H9 (cell line): ENCODE measurements around the gene C7orf25. TPM values are rescaled to one million over a fixed set of nuclear protein-coding genes. Genes with fewer than 3 reads are reported as not detected.

ENCODE experiments used
- DNase-seq: peaks from one replicate; pipeline ENCODE4 v3.0.0-alpha.2; 2017
- H2AFZ ChIP-seq: one replicate; pipeline ENCODE4 v1.6.1; 2013; ENCODE audit warnings: mild to moderate bottlenecking, low read length, control low read depth, moderate library complexity
- H2AK5ac ChIP-seq: 2 replicates; pipeline ENCODE4 v1.6.1; 2013; ENCODE audit warnings: low read length, control low read depth, mixed read lengths; ENCODE audit not compliant: insufficient read length
- H2BK120ac ChIP-seq: one replicate; pipeline ENCODE4 v1.6.1; 2013; ENCODE audit warnings: low read depth, mild to moderate bottlenecking, low read length, control low read depth, inconsistent platforms; ENCODE audit not compliant: poor library complexity, severe bottlenecking
- H2BK12ac ChIP-seq: 2 replicates; pipeline ENCODE4 v1.6.1; 2013; ENCODE audit warnings: low read length, control low read depth, mixed read lengths, low read depth; ENCODE audit not compliant: insufficient read length
- H2BK15ac ChIP-seq: 2 replicates; pipeline ENCODE4 v1.6.1; 2013; ENCODE audit warnings: low read depth, low read length, control low read depth
- H2BK20ac ChIP-seq: one replicate; pipeline ENCODE4 v1.6.1; 2013; ENCODE audit warnings: low read depth, mild to moderate bottlenecking, low read length, control low read depth, inconsistent platforms; ENCODE audit not compliant: poor library complexity, severe bottlenecking
- H2BK5ac ChIP-seq: 2 replicates; pipeline ENCODE4 v1.6.1; 2013; ENCODE audit warnings: low read length, control low read depth, mixed read lengths; ENCODE audit not compliant: insufficient read length
- H3K14ac ChIP-seq: 2 replicates; pipeline ENCODE4 v1.6.1; 2013; ENCODE audit warnings: low read length, control low read depth; ENCODE audit not compliant: insufficient read depth
- H3K18ac ChIP-seq: 2 replicates; pipeline ENCODE4 v1.6.1; 2013; ENCODE audit warnings: low read depth, mild to moderate bottlenecking, mixed read lengths, low read length, control low read depth; ENCODE audit not compliant: insufficient read length
- H3K23ac ChIP-seq: 2 replicates; pipeline ENCODE4 v1.6.1; 2013; ENCODE audit warnings: low read length, control low read depth, mixed read lengths, low read depth; ENCODE audit not compliant: insufficient read length
- H3K23me2 ChIP-seq: 2 replicates; pipeline ENCODE4 v1.6.1; 2013; ENCODE audit warnings: low read depth, mild to moderate bottlenecking, mixed read lengths, low read length, control low read depth; ENCODE audit not compliant: insufficient read length, poor library complexity, severe bottlenecking
- H3K27ac ChIP-seq: 2 replicates; pipeline ENCODE4 v1.5.1; 2013; ENCODE audit warnings: low read length, control low read depth, mixed read lengths, low read depth; ENCODE audit not compliant: insufficient read length
- H3K27me3 ChIP-seq: 2 replicates; pipeline ENCODE4 v1.6.1; 2013; ENCODE audit warnings: low read length, control low read depth, inconsistent platforms; ENCODE audit not compliant: insufficient read depth
- H3K4ac ChIP-seq: 2 replicates; pipeline ENCODE4 v1.6.1; 2013; ENCODE audit warnings: low read depth, mild to moderate bottlenecking, control low read depth, inconsistent platforms, low read length, moderate library complexity
- H3K4me1 ChIP-seq: 2 replicates; pipeline ENCODE4 v1.6.1; 2013; ENCODE audit warnings: low read length, control low read depth, inconsistent platforms; ENCODE audit not compliant: insufficient read depth
- H3K4me2 ChIP-seq: 2 replicates; pipeline ENCODE4 v1.6.1; 2013; ENCODE audit warnings: low read length, control low read depth, mixed read lengths; ENCODE audit not compliant: insufficient read length, insufficient read depth
- H3K56ac ChIP-seq: 2 replicates; pipeline ENCODE4 v1.6.1; 2013; ENCODE audit warnings: low read depth, mild to moderate bottlenecking, mixed read lengths, low read length, control low read depth; ENCODE audit not compliant: insufficient read length
- H3K79me1 ChIP-seq: 2 replicates; pipeline ENCODE4 v1.6.1; 2013; ENCODE audit warnings: low read depth, mild to moderate bottlenecking, moderate library complexity, low read length, control low read depth, inconsistent platforms; ENCODE audit not compliant: insufficient read depth, poor library complexity, severe bottlenecking
- H3K79me2 ChIP-seq: 2 replicates; pipeline ENCODE4 v1.6.1; 2013; ENCODE audit warnings: low read length, control low read depth, inconsistent platforms; ENCODE audit not compliant: insufficient read depth
- H3K9ac ChIP-seq: 2 replicates; pipeline ENCODE4 v1.6.1; 2013; ENCODE audit warnings: low read length, control low read depth, mixed read lengths; ENCODE audit not compliant: insufficient read length; ENCODE audit errors: extremely low read depth
- H3K9me3 ChIP-seq: one replicate; pipeline ENCODE4 v1.6.1; 2013; ENCODE audit warnings: low read depth, low read length, inconsistent platforms; ENCODE audit not compliant: control insufficient read depth
- H3T11ph ChIP-seq: one replicate; pipeline ENCODE4 v1.6.1; 2013; ENCODE audit warnings: mild to moderate bottlenecking, low read length, control low read depth, inconsistent platforms
- H4K20me1 ChIP-seq: one replicate; pipeline ENCODE4 v1.6.1; 2013; ENCODE audit not compliant: control insufficient read depth, insufficient read length, insufficient read depth
- H4K5ac ChIP-seq: 2 replicates; pipeline ENCODE4 v1.6.1; 2013; ENCODE audit warnings: low read depth, mild to moderate bottlenecking, mixed read lengths, low read length, control low read depth; ENCODE audit not compliant: insufficient read length
- H4K8ac ChIP-seq: replicated peaks from 2 replicates; pipeline ENCODE4 v1.6.1; 2013; ENCODE audit warnings: low read length, control low read depth, mixed read lengths, low read depth; ENCODE audit not compliant: insufficient read length
- H4K91ac ChIP-seq: 2 replicates; pipeline ENCODE4 v1.6.1; 2013; ENCODE audit warnings: low read depth, mild to moderate bottlenecking, moderate library complexity, mixed read lengths, low read length, control low read depth; ENCODE audit not compliant: insufficient read length
- H3K27ac Mint-ChIP-seq, 3 experiments: 2 replicates in 2 of 3; 3 replicates in 1 of 3; pipeline ENCODE4 v1.8.0; 2020 to 2021; ENCODE audit warnings: mixed read lengths in 3 of 3, mild to moderate bottlenecking in 1 of 3, moderate library complexity in 1 of 3
- H3K27me3 Mint-ChIP-seq: 2 replicates; pipeline ENCODE4 v1.8.0; 2021; ENCODE audit warnings: low read depth, mild to moderate bottlenecking, moderate library complexity, mixed read lengths
- H3K36me3 Mint-ChIP-seq, 3 experiments: 2 replicates in 2 of 3; 3 replicates in 1 of 3; pipeline ENCODE4 v1.8.0; 2020 to 2021; ENCODE audit warnings: low read depth in 3 of 3, mixed read lengths in 3 of 3; ENCODE audit not compliant: insufficient read depth in 1 of 3
- H3K4me1 Mint-ChIP-seq, 2 experiments: 2 replicates each; pipeline ENCODE4 v1.8.0; 2020; ENCODE audit warnings: mixed read lengths in 2 of 2
- H3K4me3 Mint-ChIP-seq, 2 experiments: 2 replicates in 1 of 2; 3 replicates in 1 of 2; pipeline ENCODE4 v1.8.0; 2020 to 2021; ENCODE audit warnings: mild to moderate bottlenecking in 2 of 2, mixed read lengths in 2 of 2, moderate library complexity in 1 of 2
- H3K9me3 Mint-ChIP-seq, 2 experiments: 2 replicates in 1 of 2; 3 replicates in 1 of 2; pipeline ENCODE4 v1.8.0; 2020; ENCODE audit warnings: mild to moderate bottlenecking in 2 of 2, mixed read lengths in 2 of 2, moderate library complexity in 1 of 2
- WGBS: extraction: QIAGEN DNeasy Blood & Tissue Kit; methylation state at CpG from one replicate; pipeline ENCODE4 v1.1.7; 2013; ENCODE audit warnings: missing lambda C conversion rate, low lambda C conversion rate, mixed read lengths; ENCODE audit not compliant: insufficient read length; ENCODE audit errors: extremely low coverage; 5-methylcytosine and 5-hydroxymethylcytosine counted together
- total RNA-seq: library from RNA; stranded (reverse); gene quantifications from 2 replicates; pipeline ENCODE4 v1.2.1, GENCODE V29; 2021
- TF ChIP-seq, protein P1 (sequence below): fragments of 200-600 bp; sonication (generic); conservative IDR thresholded peaks from 3 replicates; pipeline ENCODE4 v1.8.0; 2021; ENCODE audit warnings: antibody characterized with exemption, mild to moderate bottlenecking

Gene C7orf25
- total RNA-seq, 1 experiment from 2014 or later, result 3.8 TPM

DNA sequence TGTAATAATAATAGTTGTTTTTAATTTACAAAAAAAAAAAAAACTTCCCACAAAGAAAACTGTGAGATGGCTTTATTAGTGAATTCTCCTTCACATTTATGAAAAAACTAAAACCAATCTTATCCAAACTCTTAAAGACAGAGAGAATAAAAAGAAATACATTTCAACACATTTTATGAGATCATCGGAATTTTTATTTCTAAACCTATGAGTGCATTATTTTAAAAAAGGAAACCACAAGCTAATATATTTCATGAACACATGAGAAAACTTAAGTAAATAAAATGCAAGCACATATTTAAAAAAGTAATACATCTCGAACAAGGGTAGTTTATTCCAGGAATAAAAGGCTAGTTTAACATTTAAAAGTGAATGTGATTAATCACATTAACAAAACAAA, 31.5 kb downstream of the C7orf25 start:
- H3K27ac Mint-ChIP-seq, result no peak overlapping the region
- no peak overlapping the region for H3K4me3 Mint-ChIP-seq
- no peak overlapping the region for H2AFZ ChIP-seq
- no peak for DNase-seq
- peaks cover 19 to 25% of the 10 kb centered on the region in 2 experiments for H3K4me1 Mint-ChIP-seq
- TF ChIP-seq, protein P1, sequence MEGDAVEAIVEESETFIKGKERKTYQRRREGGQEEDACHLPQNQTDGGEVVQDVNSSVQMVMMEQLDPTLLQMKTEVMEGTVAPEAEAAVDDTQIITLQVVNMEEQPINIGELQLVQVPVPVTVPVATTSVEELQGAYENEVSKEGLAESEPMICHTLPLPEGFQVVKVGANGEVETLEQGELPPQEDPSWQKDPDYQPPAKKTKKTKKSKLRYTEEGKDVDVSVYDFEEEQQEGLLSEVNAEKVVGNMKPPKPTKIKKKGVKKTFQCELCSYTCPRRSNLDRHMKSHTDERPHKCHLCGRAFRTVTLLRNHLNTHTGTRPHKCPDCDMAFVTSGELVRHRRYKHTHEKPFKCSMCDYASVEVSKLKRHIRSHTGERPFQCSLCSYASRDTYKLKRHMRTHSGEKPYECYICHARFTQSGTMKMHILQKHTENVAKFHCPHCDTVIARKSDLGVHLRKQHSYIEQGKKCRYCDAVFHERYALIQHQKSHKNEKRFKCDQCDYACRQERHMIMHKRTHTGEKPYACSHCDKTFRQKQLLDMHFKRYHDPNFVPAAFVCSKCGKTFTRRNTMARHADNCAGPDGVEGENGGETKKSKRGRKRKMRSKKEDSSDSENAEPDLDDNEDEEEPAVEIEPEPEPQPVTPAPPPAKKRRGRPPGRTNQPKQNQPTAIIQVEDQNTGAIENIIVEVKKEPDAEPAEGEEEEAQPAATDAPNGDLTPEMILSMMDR, result no peak
- no peaks in the 10 kb centered on the region; the same call in 1 of the 2 replicates for H3K27me3 Mint-ChIP-seq
- no peak overlapping the region for H2AK5ac ChIP-seq
- H2BK5ac ChIP-seq, result no peak overlapping the region
- no peak overlapping the region for H3K9ac ChIP-seq
- H2BK12ac ChIP-seq, result no peak overlapping the region
- no peaks in the 10 kb centered on the region for H3K27me3 ChIP-seq
- H3K14ac ChIP-seq, result no peak overlapping the region
- H3K4ac ChIP-seq, result no peak overlapping the region
- no peaks in the 10 kb centered on the region for H3K79me1 ChIP-seq
- no peak overlapping the region for H3K27ac ChIP-seq
- peaks cover 7 to 22% (median 8%) of the 10 kb centered on the region in 3 experiments for H3K36me3 Mint-ChIP-seq
- H3K4me1 ChIP-seq, result no peaks in the 10 kb centered on the region; the same call in 1 of the 2 replicates
- no peak overlapping the region for H2BK120ac ChIP-seq
- H4K91ac ChIP-seq, result no peak overlapping the region
- no peak overlapping the region for H3T11ph ChIP-seq
- H3K23ac ChIP-seq, result no peak overlapping the region
- no peaks in the 10 kb centered on the region for H3K79me2 ChIP-seq
- no peaks in the 10 kb centered on the region for H4K20me1 ChIP-seq
- H2BK20ac ChIP-seq, result no peak overlapping the region
- no peaks in the 10 kb centered on the region for H3K9me3 ChIP-seq
- no peak overlapping the region for H3K56ac ChIP-seq
- H4K8ac ChIP-seq, result no peak overlapping the region
- no peak overlapping the region for H3K4me2 ChIP-seq
- no peak overlapping the region for H3K18ac ChIP-seq
- WGBS, result no CpG with 5 or more reads among the region's 2 CpGs
- no peak overlapping the region for H4K5ac ChIP-seq
- H2BK15ac ChIP-seq, result no peak overlapping the region
- H3K23me2 ChIP-seq, result no peaks in the 10 kb centered on the region
- peaks cover 10 to 18% of the 10 kb centered on the region in 2 experiments for H3K9me3 Mint-ChIP-seq
